HG03045 (cell line): ENCODE results near the gene MAP3K12.
"Not testable (repeated sequence)": the region's sequence is repeated elsewhere in the genome, so short reads cannot be mapped to it uniquely, and the experiment has no call there.

Source experiments
- ATAC-seq: cut with Tn5 transposase; IDR thresholded peaks from one replicate; pipeline ENCODE4 v1.9.1; 2021; ENCODE audit warnings: mild to moderate bottlenecking, moderate library complexity; ENCODE audit not compliant: unreplicated experiment

MAP3K12 gene

GRCh38 chr12:53499266-53500141 is at the start of gene MAP3K12:
TSS of gene MAP3K12 (minus strand) at chr12:53499458. CDS start at chr12:53487391, 12,067 bp downstream.
- ATAC-seq = no peak

- ATAC-seq = not testable (repeated sequence)
These were observed 49.1 kb upstream of the MAP3K12 start for GRCh38 chr12:53548354-53548753.

- peak; percentile 70 for ATAC-seq
These were observed 44.3 kb upstream of the MAP3K12 start for GRCh38 chr12:53543539-53543938.

- no peak for ATAC-seq
These were observed 40.3 kb upstream of the MAP3K12 start for GRCh38 chr12:53539526-53539925.

GRCh38 chr12:53538209-53538689 is 39.0 kb upstream of the MAP3K12 start:
- no peak for ATAC-seq

- ATAC-seq = no peak
These were observed 37.7 kb upstream of the MAP3K12 start for GRCh38 chr12:53536962-53537361.

GRCh38 chr12:53533471-53533870 is 34.2 kb upstream of the MAP3K12 start:
- ATAC-seq = no peak

GRCh38 chr12:53532524-53533445 is 33.5 kb upstream of the MAP3K12 start:
- ATAC-seq = no peak

GRCh38 chr12:53532021-53532420 is 32.8 kb upstream of the MAP3K12 start:
- ATAC-seq = no peak

GRCh38 chr12:53530920-53531319 is 31.7 kb upstream of the MAP3K12 start:
- no peak for ATAC-seq

- no peak for ATAC-seq
These were observed 30.8 kb upstream of the MAP3K12 start for GRCh38 chr12:53530061-53530460.

GRCh38 chr12:53524476-53524875 is 25.2 kb upstream of the MAP3K12 start:
- ATAC-seq = no peak

- no peak for ATAC-seq
These were observed 23.9 kb upstream of the MAP3K12 start for GRCh38 chr12:53523131-53523530.

- no peak for ATAC-seq
These were observed 19.1 kb upstream of the MAP3K12 start for GRCh38 chr12:53518381-53518780.

GRCh38 chr12:53516758-53517455 is 17.6 kb upstream of the MAP3K12 start:
- no peak for ATAC-seq

GRCh38 chr12:53515291-53515680 is 16.0 kb upstream of the MAP3K12 start:
- no peak for ATAC-seq

- ATAC-seq = no peak
These were observed 15.5 kb upstream of the MAP3K12 start for GRCh38 chr12:53514628-53515290.

- no peak for ATAC-seq
These were observed 14.6 kb upstream of the MAP3K12 start for GRCh38 chr12:53513712-53514410.

- no peak for ATAC-seq
These were observed 11.0 kb upstream of the MAP3K12 start for GRCh38 chr12:53510181-53510812.
